Panc1 (cell line): Measurements from ENCODE around the gene USP28. TPM values are rescaled to one million over a fixed set of nuclear protein-coding genes. Genes with fewer than 3 reads are reported as not detected.

Experiments used
- ATAC-seq: fragments of 200-7000 bp; cut with Tn5 transposase; 2 replicates; pipeline ENCODE4 v1.9.1; 2020; ENCODE audit warnings: mild to moderate bottlenecking, moderate library complexity
- BruUV-seq: library from RNA; stranded (reverse); fragments of 400-500 nt; replicated peaks from 2 replicates; lab custom pipeline; 2021; lab: Mats Ljungman, UMichigan
- CTCF ChIA-PET: fragments of 300-600 bp; sonication (Branson Sonifier 250); formaldehyde crosslinking; loops from one replicate; lab custom pipeline; 2022; ENCODE audit warnings: antibody characterized with exemption; lab: Charles Lee
- POLR2A ChIA-PET: fragments of 300-600 bp; sonication (Branson Sonifier 250); formaldehyde crosslinking; loops from one replicate; lab custom pipeline; 2022; ENCODE audit warnings: antibody characterized with exemption; lab: Charles Lee
- DNase-seq: peaks from one replicate; pipeline ENCODE4 v3.0.0-alpha.2; 2010; ENCODE audit warnings: low read depth, low spot score
- H3K27ac ChIP-seq: 2 replicates; pipeline ENCODE4 v1.5.1; 2011; ENCODE audit warnings: mild to moderate bottlenecking, low read length, inconsistent platforms
- H3K27me3 ChIP-seq: fragments of 200-500 bp; sonication (Bioruptor generic); 2 replicates; pipeline ENCODE4 v1.6.0; 2014; ENCODE audit warnings: low read length, inconsistent platforms; ENCODE audit not compliant: control insufficient read depth, insufficient read depth
- H3K36me3 ChIP-seq: fragments of 200-500 bp; sonication (Bioruptor generic); 2 replicates; pipeline ENCODE4 v1.5.1; 2014; ENCODE audit warnings: inconsistent platforms, mild to moderate bottlenecking, low read length, moderate library complexity; ENCODE audit not compliant: control insufficient read depth, insufficient read depth
- H3K4me1 ChIP-seq: 2 replicates; pipeline ENCODE4 v1.5.1; 2011; ENCODE audit warnings: inconsistent platforms, mild to moderate bottlenecking, low read length, moderate library complexity; ENCODE audit not compliant: control insufficient read depth, insufficient read depth
- H3K4me3 ChIP-seq, 2 experiments: 2 replicates each; pipeline ENCODE4 v1.5.1; 2011 to 2012; ENCODE audit warnings: low read depth in 2 of 2, low read length in 2 of 2, mild to moderate bottlenecking in 2 of 2, inconsistent platforms in 1 of 2, moderate library complexity in 1 of 2
- H3K9me3 ChIP-seq: fragments of 200-500 bp; sonication (Bioruptor generic); 2 replicates; pipeline ENCODE4 v1.5.1; 2014; ENCODE audit warnings: low read depth, mild to moderate bottlenecking, inconsistent platforms, low read length, moderate library complexity; ENCODE audit not compliant: control insufficient read depth, insufficient read depth
- POLR2AphosphoS5 ChIP-seq: IDR thresholded peaks from 2 replicates; pipeline ENCODE4 v1.6.1; 2012; ENCODE audit warnings: mild to moderate bottlenecking, low read depth, low read length, moderate library complexity
- REST ChIP-seq, 2 experiments: IDR thresholded peaks; 2 replicates each; pipeline ENCODE4 v1.6.1; 2011 to 2012; ENCODE audit warnings: low read depth in 2 of 2, control low read depth in 1 of 2, low read length in 1 of 2, mild to moderate bottlenecking in 1 of 2, moderate library complexity in 1 of 2; ENCODE audit not compliant: insufficient read depth in 1 of 2
- SIN3A ChIP-seq: IDR thresholded peaks from 2 replicates; pipeline ENCODE4 v1.6.1; 2012; ENCODE audit warnings: low read depth, mild to moderate bottlenecking, low read length, moderate library complexity, borderline replicate concordance; ENCODE audit not compliant: insufficient read depth
- TCF7L2 ChIP-seq: IDR thresholded peaks from 2 replicates; pipeline ENCODE4 v1.6.1; 2011; ENCODE audit warnings: mild to moderate bottlenecking, low read depth, low read length, inconsistent platforms
- in situ Hi-C: cut with HindIII; loops from 2 replicates; pipeline ENCODE4 v1.10.0; 2016; ENCODE audit warnings: low sequenced_read_pairs, low pct_unique_long_range_greater_than_20kb
- intact Hi-C: fragments of 100-400 bp; cut with micrococcal nuclease; formaldehyde crosslinking; loops from one replicate; pipeline ENCODE4 v1.10.0; 2022; ENCODE audit not compliant: unreplicated experiment
- total RNA-seq: library from RNA; stranded (reverse); gene quantifications from one replicate; pipeline ENCODE4 v1.2.1, GENCODE V29; 2021; ENCODE audit not compliant: unreplicated experiment
- TF ChIP-seq, protein P1 (sequence below): fragments of 450-650 bp; IDR thresholded peaks from 2 replicates; pipeline ENCODE4 v1.5.1; 2017; ENCODE audit warnings: mild to moderate bottlenecking

USP28 gene
- total RNA-seq, 1 experiment from 2014 or later = 52.3 TPM

DNA sequence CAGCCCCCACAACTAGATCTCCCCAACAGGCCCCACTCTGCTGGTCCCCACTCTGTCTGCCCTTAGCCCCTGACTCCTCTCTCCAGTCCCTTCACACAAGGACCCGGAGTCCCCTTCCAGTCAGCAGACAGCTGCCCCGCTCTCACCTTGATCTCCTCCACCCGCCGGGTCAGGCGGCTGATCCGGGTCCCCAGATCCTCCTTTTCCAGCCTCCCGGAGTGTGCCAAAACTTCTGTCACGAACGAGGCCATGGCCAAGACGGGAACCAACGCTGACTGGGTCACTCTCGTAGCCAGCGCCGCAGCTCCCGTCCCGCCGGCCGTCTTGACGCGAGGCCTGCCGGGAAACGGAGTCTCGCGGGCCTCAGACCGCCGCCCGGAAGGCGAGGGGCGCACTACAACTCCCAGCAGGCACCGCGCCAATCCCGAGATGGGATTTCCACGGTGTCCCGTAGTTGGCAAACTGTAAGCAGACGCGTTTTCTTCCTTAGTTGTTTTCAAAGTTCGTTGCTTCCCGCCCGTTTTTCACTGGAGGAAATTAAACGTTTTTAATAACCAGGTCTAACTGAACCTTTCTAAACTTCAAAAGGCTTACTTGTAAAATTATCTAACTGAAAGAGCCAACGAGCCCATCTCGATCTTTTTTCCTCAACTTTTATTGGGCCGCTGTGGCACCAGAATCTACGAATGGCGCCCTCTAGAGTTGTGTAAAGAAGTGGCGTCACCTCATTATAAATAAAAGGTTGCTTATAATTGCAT, 101.8 kb downstream of the USP28 start, which contains the start of gene ZW10:
Gene ZW10, minus strand, starts transcription at position 277 of the 758 bp plus-strand sequence. Its CDS starts 26 bp downstream, at position 251.
- ATAC-seq (peak; percentile 100), DNase-seq (peak; percentile 91)
- in situ Hi-C loops (no loop called here), intact Hi-C loops (no loop called here)
- Histone ChIP-seq H3K9me3 (no peaks in the 10 kb centered on the region), H3K36me3 (no peaks in the 10 kb centered on the region; the same call in 1 of the 2 replicates), H3K27ac (peak within 1 kb of the TSS; percentile 98), H3K4me3 (peak within 1 kb of the TSS; percentile 94 to 99), H3K27me3 (peaks cover 4% of the 10 kb centered on the region), H3K4me1 (peaks cover 4% of the 10 kb centered on the region)
- no TSS peak for BruUV-seq
- ChIA-PET CTCF (interaction anchor here (1.0 kb wide), 1 partner anchor 484 kb away, joined by 4 read pairs; no protein-coding TSS in a partner anchor), POLR2A (no interaction called here)
- TF ChIP-seq SIN3A (peak; percentile 88; the same call in 1 of the 2 replicates), TCF7L2 (no peak), POLR2AphosphoS5 (peak; percentile 80), REST (IDR thresholded peaks at IDR 0.05; ENCODE audit: insufficient read depth in 1 of 2, low read depth in 2 of 2, low read length in 1 of 2) (no peak)
- TF ChIP-seq, protein P1, sequence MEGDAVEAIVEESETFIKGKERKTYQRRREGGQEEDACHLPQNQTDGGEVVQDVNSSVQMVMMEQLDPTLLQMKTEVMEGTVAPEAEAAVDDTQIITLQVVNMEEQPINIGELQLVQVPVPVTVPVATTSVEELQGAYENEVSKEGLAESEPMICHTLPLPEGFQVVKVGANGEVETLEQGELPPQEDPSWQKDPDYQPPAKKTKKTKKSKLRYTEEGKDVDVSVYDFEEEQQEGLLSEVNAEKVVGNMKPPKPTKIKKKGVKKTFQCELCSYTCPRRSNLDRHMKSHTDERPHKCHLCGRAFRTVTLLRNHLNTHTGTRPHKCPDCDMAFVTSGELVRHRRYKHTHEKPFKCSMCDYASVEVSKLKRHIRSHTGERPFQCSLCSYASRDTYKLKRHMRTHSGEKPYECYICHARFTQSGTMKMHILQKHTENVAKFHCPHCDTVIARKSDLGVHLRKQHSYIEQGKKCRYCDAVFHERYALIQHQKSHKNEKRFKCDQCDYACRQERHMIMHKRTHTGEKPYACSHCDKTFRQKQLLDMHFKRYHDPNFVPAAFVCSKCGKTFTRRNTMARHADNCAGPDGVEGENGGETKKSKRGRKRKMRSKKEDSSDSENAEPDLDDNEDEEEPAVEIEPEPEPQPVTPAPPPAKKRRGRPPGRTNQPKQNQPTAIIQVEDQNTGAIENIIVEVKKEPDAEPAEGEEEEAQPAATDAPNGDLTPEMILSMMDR = peak; percentile 93

DNA sequence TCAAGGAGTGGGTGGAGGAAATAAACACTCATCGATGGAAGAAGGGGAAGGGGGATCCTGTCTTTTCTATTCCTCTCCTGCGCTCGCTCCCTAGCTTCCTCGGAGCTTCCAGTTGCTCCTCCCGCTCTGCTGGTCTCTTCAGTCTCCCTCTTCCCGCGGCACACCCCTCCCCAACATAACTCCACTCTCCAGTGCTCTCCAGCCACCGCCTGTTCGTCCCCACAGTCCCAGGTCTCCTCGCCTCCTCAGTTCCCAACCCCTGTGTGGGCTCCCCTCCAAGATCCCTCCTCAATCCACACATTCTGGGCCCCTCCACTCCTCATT, 102.3 kb downstream of the USP28 start:
- in situ Hi-C loops (no loop called here), intact Hi-C loops (no loop called here)
- no TSS peak for BruUV-seq

More for the DNA sequence above, 102.3 kb downstream of the USP28 start:
- Histone ChIP-seq H3K27ac (peak overlapping the region; percentile 98), H3K9me3 (no peaks in the 10 kb centered on the region), H3K36me3 (peaks cover under 1% of the 10 kb centered on the region), H3K27me3 (peaks cover 4% of the 10 kb centered on the region), H3K4me1 (peaks cover 4% of the 10 kb centered on the region), H3K4me3 (peak overlapping the region; percentile 94 to 99)
- TF ChIP-seq, protein P1 = no peak
- no peak for TF ChIP-seq SIN3A
- TF ChIP-seq POLR2AphosphoS5 = no peak
- no peak for TF ChIP-seq REST (IDR thresholded peaks at IDR 0.05; ENCODE audit: insufficient read depth in 1 of 2, low read depth in 2 of 2, low read length in 1 of 2)
- TF ChIP-seq TCF7L2 = no peak
- POLR2A ChIA-PET = no interaction called here
- CTCF ChIA-PET = interaction anchor here (1.0 kb wide), 1 partner anchor 483 kb away, joined by 4 read pairs; no protein-coding TSS in a partner anchor
- ATAC-seq (peak; percentile 67), DNase-seq (no peak)
